K562 (cell line): ENCODE measurements around the gene TRPM4.

Experiments
- CTCF ChIP-seq, 3 experiments: IDR thresholded peaks in 2 of 3; conservative IDR thresholded peaks in 1 of 3; 2 replicates each; pipeline ENCODE4 v1.5.1; 2011 to 2012; ENCODE audit warnings: low read length in 3 of 3, mild to moderate bottlenecking in 3 of 3, control low read depth in 2 of 3, improper control_type of control experiment in 1 of 3, inconsistent platforms in 1 of 3, low read depth in 1 of 3, mixed read lengths in 1 of 3, moderate library complexity in 1 of 3; ENCODE audit not compliant: insufficient read depth in 2 of 3
- EGR1 ChIP-seq: fragments of 450-650 bp; conservative IDR thresholded peaks from 2 replicates; pipeline ENCODE4 v1.6.1; 2017; ENCODE audit warnings: mild to moderate bottlenecking
- GATA2 ChIP-seq: sonication (generic); formaldehyde crosslinking; IDR thresholded peaks from 2 replicates; pipeline ENCODE4 v1.4.0; 2020; ENCODE audit warnings: mild to moderate bottlenecking, missing genetic modification reagents
- NCOR1 ChIP-seq: fragments of 450-650 bp; IDR thresholded peaks from 2 replicates; pipeline ENCODE4 v1.6.1; 2016; ENCODE audit warnings: mild to moderate bottlenecking, moderate library complexity
- OTX1 ChIP-seq: fragments of 450-650 bp; formaldehyde crosslinking; IDR thresholded peaks from 2 replicates; pipeline ENCODE4 v1.4.0; 2022; ENCODE audit warnings: mild to moderate bottlenecking
- POLR2A ChIP-seq: fragments of 450-650 bp; conservative IDR thresholded peaks from 2 replicates; pipeline ENCODE4 v1.6.1; 2016
- RCOR1 ChIP-seq, 2 experiments: IDR thresholded peaks; 2 replicates each; pipeline ENCODE4 v1.6.1; 2012; ENCODE audit warnings: low read depth in 2 of 2, low read length in 2 of 2, borderline replicate concordance in 1 of 2, improper control_type of control experiment in 1 of 2
- SRSF9 ChIP-seq: fragments of 200-400 bp; formaldehyde crosslinking; IDR thresholded peaks from 2 replicates; pipeline ENCODE4 v1.6.1; 2017; ENCODE audit warnings: low read depth, low read length, borderline replicate concordance
- USF1 ChIP-seq: sonication (generic); formaldehyde crosslinking; IDR thresholded peaks from 2 replicates; pipeline ENCODE4 v1.9.0; 2022; ENCODE audit warnings: mild to moderate bottlenecking, missing genetic modification reagents
- ZFX ChIP-seq: sonication (generic); formaldehyde crosslinking; IDR thresholded peaks from 2 replicates; pipeline ENCODE4 v1.8.0; 2022; ENCODE audit warnings: mild to moderate bottlenecking, missing genetic modification reagents, moderate library complexity
- ZNF121 ChIP-seq: sonication (generic); formaldehyde crosslinking; conservative IDR thresholded peaks from 2 replicates; pipeline ENCODE4 v1.8.0; 2022; ENCODE audit warnings: missing genetic modification reagents
- TF ChIP-seq, protein P1 (sequence below): fragments of 250-450 bp; sonication (Bioruptor Pico); IDR thresholded peaks from 2 replicates; pipeline ENCODE4 v1.4.0; 2020; ENCODE audit warnings: mild to moderate bottlenecking

- TF ChIP-seq ZFX (CRISPR knock-in tag) (no peak), OTX1 (CRISPR knock-in tag) (no peak), CTCF (IDR thresholded peaks at IDR 0.05 in 2 of 3, conservative IDR thresholded peaks at IDR 0.05 in 1 of 3; ENCODE audit: insufficient read depth in 2 of 3, low read depth in 1 of 3, low read length in 3 of 3) (no peak), RCOR1 (IDR thresholded peaks at IDR 0.05; ENCODE audit: borderline replicate concordance in 1 of 2, low read depth in 2 of 2, low read length in 2 of 2) (no peak), EGR1 (no peak), POLR2A (no peak), USF1 (CRISPR knock-in tag) (no peak), ZNF121 (CRISPR knock-in tag) (no peak), SRSF9 (no peak), NCOR1 (no peak), GATA2 (CRISPR knock-in tag) (no peak)
- TF ChIP-seq, protein P1, sequence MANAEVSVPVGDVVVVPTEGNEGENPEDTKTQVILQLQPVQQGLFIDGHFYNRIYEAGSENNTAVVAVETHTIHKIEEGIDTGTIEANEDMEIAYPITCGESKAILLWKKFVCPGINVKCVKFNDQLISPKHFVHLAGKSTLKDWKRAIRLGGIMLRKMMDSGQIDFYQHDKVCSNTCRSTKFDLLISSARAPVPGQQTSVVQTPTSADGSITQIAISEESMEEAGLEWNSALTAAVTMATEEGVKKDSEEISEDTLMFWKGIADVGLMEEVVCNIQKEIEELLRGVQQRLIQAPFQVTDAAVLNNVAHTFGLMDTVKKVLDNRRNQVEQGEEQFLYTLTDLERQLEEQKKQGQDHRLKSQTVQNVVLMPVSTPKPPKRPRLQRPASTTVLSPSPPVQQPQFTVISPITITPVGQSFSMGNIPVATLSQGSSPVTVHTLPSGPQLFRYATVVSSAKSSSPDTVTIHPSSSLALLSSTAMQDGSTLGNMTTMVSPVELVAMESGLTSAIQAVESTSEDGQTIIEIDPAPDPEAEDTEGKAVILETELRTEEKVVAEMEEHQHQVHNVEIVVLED (CRISPR knock-in tag), result no peak
These were observed 99.1 kb downstream of the TRPM4 start for GRCh38 chr19:49256691-49257090.
